ENCODE data around the gene ARHGAP15.

The ARHGAP15 gene

DNA sequence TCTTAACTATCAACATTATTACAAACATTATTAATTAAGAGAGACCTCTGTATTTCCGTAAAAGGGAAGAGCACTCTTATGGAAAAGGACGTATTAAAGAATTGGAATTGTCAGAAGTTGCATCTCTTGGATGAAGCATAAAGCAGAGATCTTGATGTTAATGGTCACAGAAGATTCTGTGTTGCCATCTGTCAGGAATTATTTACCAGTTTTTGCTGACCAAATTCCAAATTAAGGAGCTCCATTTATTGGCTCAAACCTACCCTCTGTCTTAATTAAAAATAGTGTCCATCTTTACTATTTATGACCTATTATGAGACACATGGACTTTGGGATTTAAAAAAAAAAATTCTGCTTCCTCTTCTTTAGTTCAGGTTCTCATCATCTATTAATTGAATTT lies 232.1 kb downstream of the ARHGAP15 start:
- H3K9ac ChIP-seq (ENCODE audit: insufficient read length), result no peak overlapping the region
- no peak overlapping the region for H3K27ac ChIP-seq
- TF ChIP-seq POLR2AphosphoS5 (IDR thresholded peaks at IDR 0.05; ENCODE audit: borderline replicate concordance, low read depth, low read length) (no peak), FOXP2 (optimal IDR thresholded peaks at IDR 0.05; ENCODE audit: control extremely low read depth, extremely low read length, insufficient read depth) (no peak), EZH2 (IDR thresholded peaks at IDR 0.05) (no peak)
- no peaks in the 10 kb centered on the region for H3K36me3 ChIP-seq (ENCODE audit: insufficient read depth, low read length)
- no peak for DNase-seq (ENCODE audit: low read depth, low spot score)
- no peaks in the 10 kb centered on the region for H3K9me3 ChIP-seq (ENCODE audit: low read depth, low read length)
- H3K4me3 ChIP-seq, result no peak overlapping the region

DNA sequence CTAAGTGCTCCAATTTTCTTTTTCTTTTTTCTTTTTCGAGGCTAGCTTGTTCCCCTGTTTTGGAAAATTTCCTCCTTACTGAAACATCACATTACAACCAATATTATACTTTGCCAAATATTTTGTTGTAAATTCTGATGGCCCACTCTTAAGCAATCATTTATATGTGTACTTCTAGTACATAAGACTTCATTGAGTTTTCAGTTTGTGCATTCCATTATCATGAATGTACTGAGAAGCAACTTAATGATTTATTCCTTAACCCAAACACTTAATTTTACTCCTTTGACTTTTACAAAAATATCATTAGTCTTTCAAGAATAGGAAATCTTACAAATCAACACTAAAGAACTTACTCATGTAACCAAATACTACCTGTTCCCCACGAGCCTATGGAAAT lies 242.4 kb downstream of the ARHGAP15 start:
- H3K9ac ChIP-seq (ENCODE audit: insufficient read length), result no peak overlapping the region
- DNase-seq (ENCODE audit: low read depth, low spot score), result no peak
- no peaks in the 10 kb centered on the region for H3K36me3 ChIP-seq (ENCODE audit: insufficient read depth, low read length)
- H3K4me3 ChIP-seq, result no peak overlapping the region
- no peak overlapping the region for H3K27ac ChIP-seq
- TF ChIP-seq FOXP2 (optimal IDR thresholded peaks at IDR 0.05; ENCODE audit: control extremely low read depth, extremely low read length, insufficient read depth), result no peak
- TF ChIP-seq POLR2AphosphoS5 (IDR thresholded peaks at IDR 0.05; ENCODE audit: borderline replicate concordance, low read depth, low read length), result no peak
- TF ChIP-seq EZH2 (IDR thresholded peaks at IDR 0.05), result no peak
- H3K9me3 ChIP-seq (ENCODE audit: low read depth, low read length), result no peaks in the 10 kb centered on the region

DNA sequence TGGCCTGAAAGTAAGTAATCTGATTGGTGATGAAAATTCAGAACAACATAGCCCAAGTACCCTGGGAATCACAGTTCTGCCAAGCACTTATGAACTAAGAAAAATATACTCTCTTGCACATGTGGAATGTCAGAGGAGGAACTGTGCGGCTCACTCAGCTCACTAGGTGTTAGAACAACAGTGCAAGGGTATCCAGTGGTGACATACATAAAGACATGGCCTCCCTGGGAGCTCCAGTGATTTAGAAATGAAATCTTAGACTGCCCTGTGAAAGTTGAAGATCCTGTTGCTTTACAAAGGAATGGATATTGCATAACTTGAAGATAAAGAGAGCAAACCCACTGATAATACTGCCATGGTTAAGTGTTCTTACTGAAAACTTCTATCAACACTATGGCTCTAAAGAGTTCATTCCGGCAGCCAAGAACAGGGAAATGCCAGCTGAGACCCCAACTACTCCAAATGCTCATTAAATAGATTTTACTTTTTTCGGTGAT lies 246.2 kb downstream of the ARHGAP15 start:
- TF ChIP-seq POLR2AphosphoS5 (IDR thresholded peaks at IDR 0.05; ENCODE audit: borderline replicate concordance, low read depth, low read length) (no peak), EZH2 (IDR thresholded peaks at IDR 0.05) (no peak), FOXP2 (optimal IDR thresholded peaks at IDR 0.05; ENCODE audit: control extremely low read depth, extremely low read length, insufficient read depth) (no peak)
- H3K27ac ChIP-seq, result no peak overlapping the region
- no peak overlapping the region for H3K4me3 ChIP-seq
- H3K9me3 ChIP-seq (ENCODE audit: low read depth, low read length), result no peaks in the 10 kb centered on the region
- H3K9ac ChIP-seq (ENCODE audit: insufficient read length), result no peak overlapping the region
- no peaks in the 10 kb centered on the region for H3K36me3 ChIP-seq (ENCODE audit: insufficient read depth, low read length)
- no peak for DNase-seq (ENCODE audit: low read depth, low spot score)

DNA sequence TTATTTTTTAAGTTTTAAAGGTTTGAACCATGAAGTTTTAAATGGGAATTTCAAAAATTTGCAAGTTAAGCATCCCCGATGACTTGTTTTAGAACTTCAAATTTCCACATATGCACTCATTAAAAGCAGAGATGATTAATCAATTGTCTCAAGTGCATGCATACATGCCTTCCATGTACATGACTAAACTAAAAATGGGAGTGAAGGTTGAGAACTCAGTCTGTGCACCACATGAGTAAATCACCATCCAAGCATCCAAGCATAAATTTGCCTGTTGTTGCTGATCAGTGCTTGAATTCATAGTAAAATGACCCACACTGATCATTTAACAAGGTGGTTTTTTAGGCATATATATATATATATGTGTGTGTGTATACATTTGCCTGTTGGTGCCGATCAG lies 249.8 kb downstream of the ARHGAP15 start:
- TF ChIP-seq EZH2 (IDR thresholded peaks at IDR 0.05) (no peak), POLR2AphosphoS5 (IDR thresholded peaks at IDR 0.05; ENCODE audit: borderline replicate concordance, low read depth, low read length) (no peak), FOXP2 (optimal IDR thresholded peaks at IDR 0.05; ENCODE audit: control extremely low read depth, extremely low read length, insufficient read depth) (no peak)

GRCh38 chr2:143379955-143380354 lies 250.7 kb downstream of the ARHGAP15 start:
- Histone ChIP-seq H3K36me3 (ENCODE audit: insufficient read depth, low read length) (no peaks in the 10 kb centered on the region), H3K9ac (ENCODE audit: insufficient read length) (no peak overlapping the region), H3K4me3 (no peak overlapping the region), H3K9me3 (ENCODE audit: low read depth, low read length) (no peaks in the 10 kb centered on the region), H3K27ac (no peak overlapping the region)
- no peak for TF ChIP-seq EZH2 (IDR thresholded peaks at IDR 0.05)
- no peak for TF ChIP-seq POLR2AphosphoS5 (IDR thresholded peaks at IDR 0.05; ENCODE audit: borderline replicate concordance, low read depth, low read length)
- no peak for TF ChIP-seq FOXP2 (optimal IDR thresholded peaks at IDR 0.05; ENCODE audit: control extremely low read depth, extremely low read length, insufficient read depth)
- DNase-seq (ENCODE audit: low read depth, low spot score), result no peak

More for the DNA sequence above, 249.8 kb downstream of the ARHGAP15 start:
- no peak overlapping the region for H3K4me3 ChIP-seq
- no peak overlapping the region for H3K9ac ChIP-seq (ENCODE audit: insufficient read length)
- H3K9me3 ChIP-seq (ENCODE audit: low read depth, low read length), result no peaks in the 10 kb centered on the region
- DNase-seq (ENCODE audit: low read depth, low spot score), result no peak
- no peaks in the 10 kb centered on the region for H3K36me3 ChIP-seq (ENCODE audit: insufficient read depth, low read length)
- H3K27ac ChIP-seq, result no peak overlapping the region

DNA sequence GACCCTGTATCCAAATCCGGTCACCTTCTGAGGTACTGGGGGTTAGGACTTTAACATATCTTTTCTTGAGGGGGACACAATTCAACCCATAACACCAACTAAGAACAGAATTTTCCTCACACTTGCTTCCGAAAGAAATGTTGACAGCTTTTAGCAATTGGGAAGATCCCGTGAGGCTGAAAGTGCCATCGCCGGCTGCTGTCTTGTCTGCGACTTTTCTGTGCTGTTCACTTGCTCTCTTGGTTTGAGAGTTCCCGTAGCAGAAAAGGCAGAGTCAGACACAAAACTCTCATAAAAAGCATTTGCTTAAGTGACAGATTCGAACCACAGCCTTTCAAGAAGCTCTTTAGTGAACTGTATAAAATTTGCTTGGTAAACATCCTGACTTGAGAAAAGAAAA lies 253.4 kb downstream of the ARHGAP15 start:
- Histone ChIP-seq H3K27ac (no peak overlapping the region), H3K9ac (ENCODE audit: insufficient read length) (no peak overlapping the region), H3K9me3 (ENCODE audit: low read depth, low read length) (no peaks in the 10 kb centered on the region), H3K36me3 (ENCODE audit: insufficient read depth, low read length) (no peaks in the 10 kb centered on the region), H3K4me3 (no peak overlapping the region)
- TF ChIP-seq POLR2AphosphoS5 (IDR thresholded peaks at IDR 0.05; ENCODE audit: borderline replicate concordance, low read depth, low read length), result no peak
- no peak for TF ChIP-seq EZH2 (IDR thresholded peaks at IDR 0.05)
- no peak for TF ChIP-seq FOXP2 (optimal IDR thresholded peaks at IDR 0.05; ENCODE audit: control extremely low read depth, extremely low read length, insufficient read depth)
- no peak for DNase-seq (ENCODE audit: low read depth, low spot score)

GRCh38 chr2:143383016-143383415 lies 253.8 kb downstream of the ARHGAP15 start:
- H3K9ac ChIP-seq (ENCODE audit: insufficient read length), result no peak overlapping the region
- H3K4me3 ChIP-seq, result no peak overlapping the region
- H3K36me3 ChIP-seq (ENCODE audit: insufficient read depth, low read length), result no peaks in the 10 kb centered on the region
- no peak for TF ChIP-seq POLR2AphosphoS5 (IDR thresholded peaks at IDR 0.05; ENCODE audit: borderline replicate concordance, low read depth, low read length)
- no peak for TF ChIP-seq FOXP2 (optimal IDR thresholded peaks at IDR 0.05; ENCODE audit: control extremely low read depth, extremely low read length, insufficient read depth)
- TF ChIP-seq EZH2 (IDR thresholded peaks at IDR 0.05), result no peak
- H3K27ac ChIP-seq, result no peak overlapping the region
- no peak for DNase-seq (ENCODE audit: low read depth, low spot score)
- H3K9me3 ChIP-seq (ENCODE audit: low read depth, low read length), result no peaks in the 10 kb centered on the region

DNA sequence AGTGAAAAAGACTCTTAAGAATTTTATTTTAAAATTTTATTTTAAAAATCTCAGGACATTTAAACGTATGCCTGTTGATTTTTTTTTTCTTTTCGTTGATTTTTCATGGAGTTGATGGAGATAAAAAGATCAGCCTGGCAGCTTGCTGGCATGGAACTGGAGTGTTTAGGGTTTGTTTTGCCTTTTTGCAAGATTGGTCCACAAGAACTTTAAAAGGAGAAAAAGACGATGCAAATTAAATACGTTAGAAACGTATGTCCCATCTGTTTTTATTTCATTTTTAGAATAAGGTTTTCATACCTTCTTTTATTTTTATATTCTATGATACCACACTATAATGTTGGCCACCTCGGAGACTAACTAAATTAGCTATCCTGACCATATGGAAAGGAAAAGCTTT lies 254.9 kb downstream of the ARHGAP15 start:
- no peak for DNase-seq (ENCODE audit: low read depth, low spot score)
- no peak overlapping the region for H3K27ac ChIP-seq
- H3K4me3 ChIP-seq, result no peak overlapping the region
- H3K9me3 ChIP-seq (ENCODE audit: low read depth, low read length), result no peaks in the 10 kb centered on the region
- H3K9ac ChIP-seq (ENCODE audit: insufficient read length), result no peak overlapping the region
- no peaks in the 10 kb centered on the region for H3K36me3 ChIP-seq (ENCODE audit: insufficient read depth, low read length)
- TF ChIP-seq POLR2AphosphoS5 (IDR thresholded peaks at IDR 0.05; ENCODE audit: borderline replicate concordance, low read depth, low read length) (no peak), FOXP2 (optimal IDR thresholded peaks at IDR 0.05; ENCODE audit: control extremely low read depth, extremely low read length, insufficient read depth) (no peak), EZH2 (IDR thresholded peaks at IDR 0.05) (no peak)

DNA sequence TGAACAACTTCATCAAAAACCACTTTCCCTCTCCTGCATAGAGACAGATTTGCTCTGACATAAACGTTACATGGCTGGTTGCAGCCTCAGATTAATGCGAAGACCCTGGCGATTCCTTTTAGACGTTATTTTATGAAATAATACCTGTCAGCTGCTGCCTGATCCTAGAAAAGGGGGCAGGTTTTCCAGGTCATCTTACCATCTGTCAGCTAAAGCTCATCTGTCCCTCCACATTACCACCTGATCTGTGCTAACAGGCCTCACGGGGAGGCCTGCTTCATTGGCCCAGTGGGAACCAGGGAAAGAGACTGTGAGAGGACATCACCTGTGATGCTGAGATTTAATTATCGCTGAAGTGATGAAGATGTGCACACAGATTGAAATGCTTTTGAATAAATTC lies 261.0 kb downstream of the ARHGAP15 start:
- no peak overlapping the region for H3K27ac ChIP-seq
- no peak for DNase-seq (ENCODE audit: low read depth, low spot score)
- no peaks in the 10 kb centered on the region for H3K36me3 ChIP-seq (ENCODE audit: insufficient read depth, low read length)
- TF ChIP-seq EZH2 (IDR thresholded peaks at IDR 0.05) (no peak), POLR2AphosphoS5 (IDR thresholded peaks at IDR 0.05; ENCODE audit: borderline replicate concordance, low read depth, low read length) (no peak), FOXP2 (optimal IDR thresholded peaks at IDR 0.05; ENCODE audit: control extremely low read depth, extremely low read length, insufficient read depth) (no peak)
- H3K4me3 ChIP-seq, result no peak overlapping the region
- H3K9ac ChIP-seq (ENCODE audit: insufficient read length), result no peak overlapping the region
- H3K9me3 ChIP-seq (ENCODE audit: low read depth, low read length), result no peaks in the 10 kb centered on the region
